ENCODE results near the gene RNF103. TPM values are rescaled to one million over a fixed set of nuclear protein-coding genes. Genes with fewer than 3 reads are reported as not detected.

RNF103 gene
- total RNA-seq, 1 experiment from 2014 or later: 12.4 TPM

DNA sequence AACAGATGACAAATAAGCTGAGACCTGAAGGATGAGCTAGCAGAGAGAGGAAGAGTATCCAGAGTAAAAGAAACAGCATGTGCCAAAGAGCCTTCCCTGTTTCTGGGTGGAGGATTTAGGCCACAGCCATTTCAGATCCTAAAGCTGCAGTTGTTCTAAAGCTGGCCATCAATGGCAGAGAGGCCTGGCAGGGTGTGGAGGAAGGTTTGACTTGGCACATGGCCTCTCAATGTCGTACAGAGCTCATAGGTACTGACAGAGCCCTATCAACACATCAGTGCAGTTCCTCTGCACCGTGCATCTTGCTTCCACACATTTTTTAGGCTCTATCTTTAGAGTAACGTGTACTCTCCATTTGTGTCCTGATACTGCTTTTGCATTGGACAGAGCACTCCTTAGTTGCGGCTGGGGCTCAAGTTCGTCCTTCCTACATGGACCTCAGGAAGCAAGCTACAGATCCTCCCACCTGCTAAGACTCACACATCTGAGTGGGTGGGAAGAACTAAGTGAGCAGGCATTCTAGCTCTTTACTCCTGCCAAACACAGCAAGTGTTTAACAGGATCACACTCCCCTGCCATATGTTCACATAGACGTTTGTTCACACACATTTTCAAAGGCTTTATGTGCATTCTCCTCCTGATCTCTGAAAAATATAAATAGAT is 57.4 kb downstream of the RNF103 start:
- no TSS peak for BruUV-seq (replicated peaks)
- Mint-ChIP-seq H3K9me3 (ENCODE audit: unreplicated experiment) (no peaks in the 10 kb centered on the region), H3K36me3 (ENCODE audit: insufficient read depth, unreplicated experiment) (peaks cover 11% of the 10 kb centered on the region), H3K27me3 (ENCODE audit: insufficient read depth, unreplicated experiment) (no peaks in the 10 kb centered on the region), H3K27ac (ENCODE audit: low read depth, unreplicated experiment) (no peak overlapping the region), H3K4me3 (ENCODE audit: unreplicated experiment) (no peak overlapping the region), H3K4me1 (ENCODE audit: insufficient read depth, unreplicated experiment) (peaks cover 14% of the 10 kb centered on the region)
- POLR2A ChIA-PET: no interaction called here
- CTCF ChIA-PET: interaction anchor here (0.6 kb wide), 1 partner anchor 56 kb away, joined by 3 read pairs; no protein-coding TSS in a partner anchor
- TF ChIP-seq, protein P1, sequence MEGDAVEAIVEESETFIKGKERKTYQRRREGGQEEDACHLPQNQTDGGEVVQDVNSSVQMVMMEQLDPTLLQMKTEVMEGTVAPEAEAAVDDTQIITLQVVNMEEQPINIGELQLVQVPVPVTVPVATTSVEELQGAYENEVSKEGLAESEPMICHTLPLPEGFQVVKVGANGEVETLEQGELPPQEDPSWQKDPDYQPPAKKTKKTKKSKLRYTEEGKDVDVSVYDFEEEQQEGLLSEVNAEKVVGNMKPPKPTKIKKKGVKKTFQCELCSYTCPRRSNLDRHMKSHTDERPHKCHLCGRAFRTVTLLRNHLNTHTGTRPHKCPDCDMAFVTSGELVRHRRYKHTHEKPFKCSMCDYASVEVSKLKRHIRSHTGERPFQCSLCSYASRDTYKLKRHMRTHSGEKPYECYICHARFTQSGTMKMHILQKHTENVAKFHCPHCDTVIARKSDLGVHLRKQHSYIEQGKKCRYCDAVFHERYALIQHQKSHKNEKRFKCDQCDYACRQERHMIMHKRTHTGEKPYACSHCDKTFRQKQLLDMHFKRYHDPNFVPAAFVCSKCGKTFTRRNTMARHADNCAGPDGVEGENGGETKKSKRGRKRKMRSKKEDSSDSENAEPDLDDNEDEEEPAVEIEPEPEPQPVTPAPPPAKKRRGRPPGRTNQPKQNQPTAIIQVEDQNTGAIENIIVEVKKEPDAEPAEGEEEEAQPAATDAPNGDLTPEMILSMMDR (IDR thresholded peaks at IDR 0.05; ENCODE audit: unreplicated experiment): no peak
- DNase-seq (ENCODE audit: unreplicated experiment): no peak
- intact Hi-C loops (cut with micrococcal nuclease): no loop called here

GRCh38 chr2:86563650-86564061 is 60.0 kb downstream of the RNF103 start:
- no peaks in the 10 kb centered on the region for H3K9me3 Mint-ChIP-seq (ENCODE audit: unreplicated experiment)
- H3K4me3 Mint-ChIP-seq (ENCODE audit: unreplicated experiment): peak overlapping the region; percentile 94
- H3K4me1 Mint-ChIP-seq (ENCODE audit: insufficient read depth, unreplicated experiment): peaks cover 22% of the 10 kb centered on the region
- intact Hi-C loops (cut with micrococcal nuclease): loop anchor here (2.0 kb wide), 2 partner anchors 59 to 123 kb away; partner anchors contain the start of genes KDM3A and RNF103
- ChIA-PET CTCF (interaction anchor here (0.6 to 0.7 kb wide), 2 partner anchors 9 to 45 kb away, joined by 3 to 4 read pairs; no protein-coding TSS in a partner anchor), POLR2A (interaction anchor here (0.6 to 3.3 kb wide), 9 partner anchors 11 to 140 kb away, joined by 3 to 48 read pairs (median 4); no protein-coding TSS in a partner anchor)
- DNase-seq (ENCODE audit: unreplicated experiment): no peak
- BruUV-seq (replicated peaks): TSS peak; percentile 97
- no peaks in the 10 kb centered on the region for H3K27me3 Mint-ChIP-seq (ENCODE audit: insufficient read depth, unreplicated experiment)
- TF ChIP-seq, protein P1 (IDR thresholded peaks at IDR 0.05; ENCODE audit: unreplicated experiment): no peak
- H3K36me3 Mint-ChIP-seq (ENCODE audit: insufficient read depth, unreplicated experiment): peaks cover 16% of the 10 kb centered on the region
- H3K27ac Mint-ChIP-seq (ENCODE audit: low read depth, unreplicated experiment): peak overlapping the region; percentile 100

GRCh38 chr2:86562922-86563649 is 60.6 kb downstream of the RNF103 start, which contains the start of gene CHMP3:
TSS of gene CHMP3 (minus strand) at chr2:86563443. CDS start at chr2:86563348, 95 bp downstream.
- H3K27ac Mint-ChIP-seq (ENCODE audit: low read depth, unreplicated experiment): peak within 1 kb of the TSS; percentile 100
- TF ChIP-seq, protein P1 (IDR thresholded peaks at IDR 0.05; ENCODE audit: unreplicated experiment): no peak
- CTCF ChIA-PET: interaction anchor here (0.7 to 1.1 kb wide), 2 partner anchors 44 to 45 kb away, joined by 4 read pairs; no protein-coding TSS in a partner anchor
- intact Hi-C loops (cut with micrococcal nuclease): loop anchor here (2.0 kb wide), 2 partner anchors 60 to 122 kb away; partner anchors contain the start of genes KDM3A and RNF103
- H3K9me3 Mint-ChIP-seq (ENCODE audit: unreplicated experiment): no peaks in the 10 kb centered on the region
- TSS peak; percentile 56 for BruUV-seq (replicated peaks)
- peaks cover 16% of the 10 kb centered on the region for H3K36me3 Mint-ChIP-seq (ENCODE audit: insufficient read depth, unreplicated experiment)
- DNase-seq (ENCODE audit: unreplicated experiment): peak; percentile 98
- H3K4me3 Mint-ChIP-seq (ENCODE audit: unreplicated experiment): peak within 1 kb of the TSS; percentile 94
- H3K27me3 Mint-ChIP-seq (ENCODE audit: insufficient read depth, unreplicated experiment): no peaks in the 10 kb centered on the region
- H3K4me1 Mint-ChIP-seq (ENCODE audit: insufficient read depth, unreplicated experiment): peaks cover 26% of the 10 kb centered on the region
- POLR2A ChIA-PET: interaction anchor here (0.6 to 3.3 kb wide), 20 partner anchors 11 to 791 kb away, joined by 3 to 48 read pairs (median 4); partner anchors contain the start of genes IMMT and KDM3A
